Effector memory CD4-positive, alpha-beta T cell (primary cell): ENCODE measurements around the gene ANK3.

Source experiments
- DNase-seq, 3 donors: peaks; one replicate each; pipeline ENCODE4 v3.0.0-alpha.2; 2020
- H3K27ac ChIP-seq: 2 replicates; pipeline ENCODE4 v1.7.0; 2013; ENCODE audit warnings: mild to moderate bottlenecking, low read length, moderate library complexity; ENCODE audit not compliant: insufficient read depth, poor library complexity, severe bottlenecking
- H3K27me3 ChIP-seq: replicated peaks from 2 replicates; pipeline ENCODE4 v1.7.0; 2013; ENCODE audit warnings: mild to moderate bottlenecking, low read length; ENCODE audit not compliant: insufficient read depth, control insufficient read depth, poor library complexity, severe bottlenecking
- H3K36me3 ChIP-seq: 2 replicates; pipeline ENCODE4 v1.7.0; 2013; ENCODE audit warnings: mild to moderate bottlenecking, low read length, moderate library complexity; ENCODE audit not compliant: control insufficient read depth, insufficient read depth
- H3K4me1 ChIP-seq: 2 replicates; pipeline ENCODE4 v1.7.0; 2013; ENCODE audit warnings: low read length, mild to moderate bottlenecking; ENCODE audit not compliant: control insufficient read depth, insufficient read depth, poor library complexity, severe bottlenecking
- H3K4me3 ChIP-seq: 2 replicates; pipeline ENCODE4 v1.7.0; 2013; ENCODE audit warnings: low read length, low read depth, mild to moderate bottlenecking; ENCODE audit not compliant: insufficient read depth, poor library complexity, severe bottlenecking
- H3K9me3 ChIP-seq: 2 replicates; pipeline ENCODE4 v1.7.0; 2013; ENCODE audit warnings: mild to moderate bottlenecking, low read length, moderate library complexity; ENCODE audit not compliant: control insufficient read depth

The ANK3 gene

GRCh38 chr10:60182691-60183090 lies 207.0 kb downstream of the ANK3 start:
- Histone ChIP-seq H3K4me3 (no peak overlapping the region), H3K4me1 (no peaks in the 10 kb centered on the region), H3K9me3 (no peaks in the 10 kb centered on the region), H3K27me3 (no peaks in the 10 kb centered on the region), H3K27ac (no peak overlapping the region), H3K36me3 (peaks cover 48% of the 10 kb centered on the region)
- no peak for DNase-seq

GRCh38 chr10:60176925-60177324 lies 212.8 kb downstream of the ANK3 start:
- Histone ChIP-seq H3K27me3 (no peaks in the 10 kb centered on the region), H3K4me1 (no peaks in the 10 kb centered on the region), H3K27ac (no peak overlapping the region), H3K9me3 (no peaks in the 10 kb centered on the region), H3K36me3 (peaks cover 31% of the 10 kb centered on the region), H3K4me3 (no peak overlapping the region)
- no peak for DNase-seq

- Histone ChIP-seq H3K9me3 (no peaks in the 10 kb centered on the region), H3K36me3 (peaks cover 34% of the 10 kb centered on the region), H3K4me1 (no peaks in the 10 kb centered on the region), H3K27me3 (no peaks in the 10 kb centered on the region), H3K27ac (no peak overlapping the region), H3K4me3 (no peak overlapping the region)
- no peak for DNase-seq
Measured at GRCh38 chr10:60175441-60175971, 214.2 kb downstream of the ANK3 start.

GRCh38 chr10:60172363-60172990 lies 217.2 kb downstream of the ANK3 start:
- Histone ChIP-seq H3K4me3 (no peak overlapping the region), H3K27ac (no peak overlapping the region), H3K4me1 (no peaks in the 10 kb centered on the region), H3K36me3 (peaks cover 42% of the 10 kb centered on the region), H3K9me3 (no peaks in the 10 kb centered on the region), H3K27me3 (no peaks in the 10 kb centered on the region)
- DNase-seq: no peak

- Histone ChIP-seq H3K36me3 (peaks cover 42% of the 10 kb centered on the region), H3K4me3 (no peak overlapping the region), H3K9me3 (no peaks in the 10 kb centered on the region), H3K27ac (no peak overlapping the region), H3K27me3 (no peaks in the 10 kb centered on the region), H3K4me1 (no peaks in the 10 kb centered on the region)
- DNase-seq: no peak
Measured at GRCh38 chr10:60171436-60172013, 218.2 kb downstream of the ANK3 start.

- Histone ChIP-seq H3K27me3 (no peaks in the 10 kb centered on the region), H3K36me3 (peaks cover 43% of the 10 kb centered on the region), H3K27ac (no peak overlapping the region), H3K4me3 (no peak overlapping the region), H3K4me1 (no peaks in the 10 kb centered on the region), H3K9me3 (no peaks in the 10 kb centered on the region)
- no peak for DNase-seq
Measured at GRCh38 chr10:60170250-60170649, 219.4 kb downstream of the ANK3 start.

GRCh38 chr10:60169111-60169510 lies 220.6 kb downstream of the ANK3 start:
- H3K27ac ChIP-seq: no peak overlapping the region
- no peaks in the 10 kb centered on the region for H3K27me3 ChIP-seq
- peaks cover 45% of the 10 kb centered on the region for H3K36me3 ChIP-seq
- no peaks in the 10 kb centered on the region for H3K9me3 ChIP-seq
- DNase-seq: no peak
- H3K4me1 ChIP-seq: no peaks in the 10 kb centered on the region
- no peak overlapping the region for H3K4me3 ChIP-seq

GRCh38 chr10:60167050-60167449 lies 222.6 kb downstream of the ANK3 start:
- peaks cover 30% of the 10 kb centered on the region for H3K36me3 ChIP-seq
- no peak for DNase-seq
- H3K9me3 ChIP-seq: no peaks in the 10 kb centered on the region
- H3K4me3 ChIP-seq: no peak overlapping the region
- no peak overlapping the region for H3K27ac ChIP-seq
- no peaks in the 10 kb centered on the region for H3K4me1 ChIP-seq
- H3K27me3 ChIP-seq: no peaks in the 10 kb centered on the region

- H3K4me3 ChIP-seq: no peak overlapping the region
- DNase-seq: no peak
- no peak overlapping the region for H3K27ac ChIP-seq
- H3K4me1 ChIP-seq: no peaks in the 10 kb centered on the region
- no peaks in the 10 kb centered on the region for H3K9me3 ChIP-seq
- H3K27me3 ChIP-seq: no peaks in the 10 kb centered on the region
- peaks cover 4% of the 10 kb centered on the region for H3K36me3 ChIP-seq
Measured at GRCh38 chr10:60163786-60164185, 225.9 kb downstream of the ANK3 start.

- Histone ChIP-seq H3K4me3 (no peak overlapping the region), H3K27ac (no peak overlapping the region)
- no peak for DNase-seq
Measured at GRCh38 chr10:60162631-60163030, 227.0 kb downstream of the ANK3 start.

More at GRCh38 chr10:60162631-60163030, 227.0 kb downstream of the ANK3 start:
- H3K9me3 ChIP-seq: no peaks in the 10 kb centered on the region
- peaks cover 4% of the 10 kb centered on the region for H3K36me3 ChIP-seq
- H3K27me3 ChIP-seq: no peaks in the 10 kb centered on the region
- no peaks in the 10 kb centered on the region for H3K4me1 ChIP-seq
